B cell (primary cell): ENCODE results near the gene NPAS3. TPM values are rescaled to one million over a fixed set of nuclear protein-coding genes. Genes with fewer than 3 reads are reported as not detected.

Experiments used
- ATAC-seq: fragments of 200-7000 bp; cut with Tn5 transposase; one replicate; pipeline ENCODE4 v1.10.0; 2021; ENCODE audit warnings: low read depth, mild to moderate bottlenecking, moderate number of reproducible peaks, moderate library complexity
- CTCF ChIA-PET: fragments of 350-600 bp; sonication (Branson Sonifier 250); formaldehyde crosslinking; loops from one replicate; lab custom pipeline; 2021; ENCODE audit warnings: antibody characterized with exemption, inconsistent platforms; lab: Charles Lee
- POLR2A ChIA-PET: fragments of 350-600 bp; sonication (Branson Sonifier 250); formaldehyde crosslinking; loops from one replicate; lab custom pipeline; 2021; ENCODE audit warnings: antibody characterized with exemption; lab: Charles Lee
- DNase-seq: peaks from one replicate; pipeline ENCODE4 v3.0.0; 2013
- H2AFZ ChIP-seq: 2 replicates; pipeline ENCODE4 v1.6.1; 2012; ENCODE audit warnings: mild to moderate bottlenecking, low read depth, low read length; ENCODE audit not compliant: insufficient read depth, poor library complexity, severe bottlenecking
- H3K27ac ChIP-seq, 2 donors: 1 replicate in 1 of 2; 2 replicates in 1 of 2; pipeline ENCODE4 v1.5.1; 2012 to 2013; ENCODE audit warnings: low read length in 2 of 2, mild to moderate bottlenecking in 2 of 2, moderate library complexity in 1 of 2
- H3K27me3 ChIP-seq, 4 experiments: fragments of 200-600 bp in 1 of 4; sonication (generic) in 1 of 4; replicated peaks in 1 of 4; 1 replicate in 2 of 4; 2 replicates in 2 of 4; pipeline versions ENCODE4 v1.6.1 to v1.7.0; 2013 to 2016; ENCODE audit warnings: low read length in 3 of 4, mild to moderate bottlenecking in 2 of 4, mixed read lengths in 1 of 4, moderate library complexity in 1 of 4; ENCODE audit not compliant: insufficient read depth in 4 of 4, control insufficient read depth in 3 of 4; ENCODE audit errors: control extremely low read depth in 1 of 4
- H3K36me3 ChIP-seq, 2 experiments: replicated peaks in 1 of 2; 1 replicate in 1 of 2; 2 replicates in 1 of 2; pipeline versions ENCODE4 v1.6.1 to v1.7.1; 2013; ENCODE audit warnings: low read length in 1 of 2; ENCODE audit not compliant: insufficient read depth in 2 of 2, control insufficient read depth in 1 of 2; ENCODE audit errors: control extremely low read depth in 1 of 2, extremely low read depth in 1 of 2
- H3K4me1 ChIP-seq, 2 donors: fragments of 200-600 bp in 1 of 2; sonication (generic) in 1 of 2; 1 replicate in 1 of 2; 2 replicates in 1 of 2; pipeline versions ENCODE4 v1.5.1 to v1.6.1; 2013 to 2017; ENCODE audit warnings: low read length in 2 of 2; ENCODE audit not compliant: control insufficient read depth in 2 of 2, insufficient read depth in 2 of 2
- H3K4me2 ChIP-seq: replicated peaks from 2 replicates; pipeline ENCODE3; 2012; ENCODE audit warnings: mild to moderate bottlenecking, low read depth, low read length; ENCODE audit not compliant: poor library complexity, severe bottlenecking
- H3K4me3 ChIP-seq, 5 experiments: fragments of 200-600 bp in 1 of 5; sonication (generic) in 1 of 5; 1 replicate in 3 of 5; 2 replicates in 2 of 5; pipeline versions ENCODE4 v1.5.1 to v1.7.0; 2011 to 2016; ENCODE audit warnings: low read length in 4 of 5, mild to moderate bottlenecking in 4 of 5, low read depth in 2 of 5, control low read depth in 1 of 5, moderate library complexity in 1 of 5; ENCODE audit not compliant: insufficient read depth in 1 of 5; ENCODE audit errors: control extremely low read depth in 1 of 5, extremely low read depth in 1 of 5
- H3K79me2 ChIP-seq: fragments of 200-600 bp; sonication (generic); one replicate; pipeline ENCODE4 v1.6.0; 2016; ENCODE audit warnings: low read length; ENCODE audit not compliant: control insufficient read depth, insufficient read depth
- H3K9ac ChIP-seq: fragments of 200-600 bp; sonication (generic); 2 replicates; pipeline ENCODE4 v1.6.1; 2017; ENCODE audit warnings: mild to moderate bottlenecking, low read length, moderate library complexity
- H3K9me3 ChIP-seq, 3 donors: one replicate each; pipeline versions ENCODE4 v1.6.1 to v1.7.1; 2013; ENCODE audit warnings: low read length in 2 of 3; ENCODE audit not compliant: control insufficient read depth in 2 of 3, insufficient read depth in 1 of 3; ENCODE audit errors: control extremely low read depth in 1 of 3
- H4K20me1 ChIP-seq: 2 replicates; pipeline ENCODE4 v1.6.0; 2012; ENCODE audit warnings: mild to moderate bottlenecking, low read length; ENCODE audit not compliant: insufficient read depth, control insufficient read depth, poor library complexity, severe bottlenecking
- H3K27ac Mint-ChIP-seq: one replicate; pipeline ENCODE4 v1.8.0; 2021; ENCODE audit warnings: mixed read lengths
- H3K27me3 Mint-ChIP-seq: one replicate; pipeline ENCODE4 v1.8.0; 2021; ENCODE audit warnings: mixed read lengths
- H3K4me1 Mint-ChIP-seq: one replicate; pipeline ENCODE4 v1.8.0; 2021; ENCODE audit warnings: mixed read lengths
- H3K4me3 Mint-ChIP-seq: one replicate; pipeline ENCODE4 v1.8.0; 2021; ENCODE audit warnings: mixed read lengths
- H3K9me3 Mint-ChIP-seq: one replicate; pipeline ENCODE4 v1.8.0; 2022; ENCODE audit warnings: mixed read lengths; ENCODE audit not compliant: insufficient read depth
- CTCF ChIP-seq: fragments of 200-600 bp; IDR thresholded peaks from one replicate; pipeline ENCODE4 v1.8.0; 2022; ENCODE audit warnings: antibody characterized with exemption, mild to moderate bottlenecking
- EZH2 ChIP-seq: IDR thresholded peaks from 2 replicates; pipeline ENCODE4 v1.6.1; 2012; ENCODE audit warnings: borderline replicate concordance, low read depth, mild to moderate bottlenecking, moderate library complexity, low read length; ENCODE audit not compliant: insufficient read depth, poor library complexity, severe bottlenecking
- WGBS: methylation state at CpG from one replicate; pipeline ENCODE4 v1.1.5; 2013; ENCODE audit warnings: missing lambda C conversion rate; ENCODE audit not compliant: insufficient coverage; 5-methylcytosine and 5-hydroxymethylcytosine counted together
- intact Hi-C: fragments of 100-400 bp; cut with micrococcal nuclease; formaldehyde crosslinking; loops from one replicate; pipeline ENCODE4 v1.10.0; 2022
- polyA plus RNA-seq: library from polyadenylated mRNA; depleted of rRNA; stranded (reverse); fragments of >200 nt; gene quantifications from 2 replicates; pipeline ENCODE4 v1.2.3, GENCODE V29; 2012
- total RNA-seq, 2 donors: library from RNA; stranded (reverse); fragments of 120-200 nt in 1 of 2; gene quantifications; 1 replicate in 1 of 2; 2 replicates in 1 of 2; pipeline versions ENCODE4 v1.2.3 to v1.2.4, GENCODE V29; 2013 to 2022

NPAS3 gene
- total and polyA plus RNA-seq, 2 donors (not counting 1 experiment from before 2014, with no cell fraction given), result not detected

DNA sequence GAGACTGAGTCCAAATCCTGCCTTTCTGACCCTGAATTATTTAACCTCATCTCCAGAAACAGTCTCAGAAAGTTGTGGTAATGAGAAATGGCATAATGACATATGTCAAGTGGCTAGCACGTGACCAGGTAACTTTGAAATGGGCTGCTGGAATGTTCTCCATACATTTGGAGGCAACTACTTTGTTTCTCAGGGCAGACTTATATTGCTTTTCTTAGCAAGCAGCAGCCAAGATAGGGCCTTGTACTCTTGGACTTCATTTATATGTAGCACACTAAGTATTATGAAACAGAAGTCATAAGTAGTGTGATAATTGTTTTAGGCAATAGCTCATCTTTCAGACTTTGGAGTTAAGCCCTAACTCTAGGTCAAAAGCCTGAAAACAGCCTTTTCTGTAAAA lies 494.7 kb downstream of the NPAS3 start:
- no peak overlapping the region for H3K27ac ChIP-seq
- H3K4me3 ChIP-seq, result no peak overlapping the region
- no peaks in the 10 kb centered on the region for H3K27me3 ChIP-seq
- TF ChIP-seq CTCF (no peak), EZH2 (no peak)
- H3K4me2 ChIP-seq, result no peak overlapping the region
- no peak overlapping the region for H3K27ac Mint-ChIP-seq
- H3K4me1 Mint-ChIP-seq, result no peaks in the 10 kb centered on the region
- 86% methylated on average over 1 of the region's 1 CpG for WGBS
- H3K79me2 ChIP-seq, result no peaks in the 10 kb centered on the region
- H3K9ac ChIP-seq, result no peak overlapping the region
- no peak overlapping the region for H3K4me3 Mint-ChIP-seq
- ChIA-PET CTCF (no interaction called here), POLR2A (no interaction called here)
- intact Hi-C loops, result loop anchor here (5.0 kb wide), 1 partner anchor 856 kb away; no protein-coding TSS in a partner anchor
- H3K4me1 ChIP-seq, result no peaks in the 10 kb centered on the region
- DNase-seq (no peak), ATAC-seq (no peak)
- H4K20me1 ChIP-seq, result no peaks in the 10 kb centered on the region
- no peaks in the 10 kb centered on the region for H3K9me3 ChIP-seq
- H3K27me3 Mint-ChIP-seq, result no peaks in the 10 kb centered on the region
- H3K36me3 ChIP-seq, result no peaks in the 10 kb centered on the region
- no peak overlapping the region for H2AFZ ChIP-seq
- no peaks in the 10 kb centered on the region for H3K9me3 Mint-ChIP-seq

GRCh38 chr14:33435911-33436689 lies 497.4 kb downstream of the NPAS3 start:
- H3K27me3 Mint-ChIP-seq, result no peaks in the 10 kb centered on the region
- intact Hi-C loops, result no loop called here

More at GRCh38 chr14:33435911-33436689, 497.4 kb downstream of the NPAS3 start:
- H3K4me3 ChIP-seq, result no peak overlapping the region
- no peak overlapping the region for H3K27ac ChIP-seq
- CTCF ChIA-PET, result interaction anchor here (0.5 kb wide), 1 partner anchor 358 kb away, joined by 3 read pairs; no protein-coding TSS in a partner anchor
- ATAC-seq, result no peak
- DNase-seq, result no peak
- POLR2A ChIA-PET, result no interaction called here
- H3K36me3 ChIP-seq, result no peaks in the 10 kb centered on the region
- H3K27ac Mint-ChIP-seq, result no peak overlapping the region
- no peaks in the 10 kb centered on the region for H3K79me2 ChIP-seq
- WGBS, result 84% methylated on average over 5 of the region's 8 CpGs
- H3K27me3 ChIP-seq, result no peaks in the 10 kb centered on the region
- no peak overlapping the region for H3K9ac ChIP-seq
- H3K4me3 Mint-ChIP-seq, result no peak overlapping the region
- H3K4me1 ChIP-seq, result no peaks in the 10 kb centered on the region
- TF ChIP-seq CTCF, result no peak
- TF ChIP-seq EZH2, result no peak
- H3K4me1 Mint-ChIP-seq, result no peaks in the 10 kb centered on the region
- no peaks in the 10 kb centered on the region for H4K20me1 ChIP-seq
- H3K9me3 ChIP-seq, result no peaks in the 10 kb centered on the region
- no peak overlapping the region for H3K4me2 ChIP-seq
- no peaks in the 10 kb centered on the region for H3K9me3 Mint-ChIP-seq
- no peak overlapping the region for H2AFZ ChIP-seq
